ENCODE measurements around the gene TSPAN3.

TSPAN3 gene

DNA sequence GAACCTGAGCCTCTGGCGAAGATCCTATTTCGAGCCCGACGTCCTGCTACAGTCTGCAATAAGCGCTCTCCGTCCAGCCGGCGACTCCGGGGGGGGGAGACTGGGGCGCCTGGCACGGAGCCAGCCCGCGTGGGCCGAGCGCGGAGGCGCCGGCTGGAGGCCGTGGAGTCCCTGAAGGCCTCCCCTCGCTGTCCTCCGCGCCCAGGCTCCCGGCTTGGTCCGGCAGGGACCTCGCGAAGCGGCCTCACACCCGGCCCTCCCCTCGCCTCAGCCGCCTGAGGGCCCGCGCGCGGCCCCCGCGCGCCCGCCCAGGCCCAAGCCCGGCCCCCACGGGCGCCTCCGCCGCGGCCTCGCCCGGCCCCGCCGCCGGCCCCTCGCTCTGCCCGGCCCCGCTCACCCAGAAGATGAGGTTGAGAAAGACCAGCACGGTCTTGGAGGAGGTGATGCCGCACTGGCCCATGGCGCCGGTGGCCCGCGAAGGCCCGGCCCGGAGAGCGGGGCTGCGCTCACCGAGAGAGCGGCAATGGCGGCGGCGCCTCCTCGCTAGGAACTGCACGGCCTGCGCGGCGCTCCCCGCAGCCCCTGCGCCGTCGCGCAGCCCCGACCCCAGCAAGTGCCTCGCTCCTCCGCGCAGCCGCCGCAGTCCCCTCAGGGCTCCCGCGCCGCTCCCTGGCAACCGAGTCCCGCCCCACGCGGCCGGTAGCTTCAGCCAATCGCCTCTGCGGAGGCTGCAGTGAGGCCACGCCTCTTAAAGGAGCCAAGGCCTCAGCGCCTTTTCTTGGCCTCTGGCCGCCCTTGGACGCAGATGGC is at the start of gene TSPAN3:
Gene TSPAN3 (minus strand): TSS at position 615 of the 810 bp plus-strand sequence. CDS start 155 bp downstream, at position 460.
- in situ Hi-C loops (cut with HindIII; ENCODE audit: low sequenced_read_pairs), result no loop called here

DNA sequence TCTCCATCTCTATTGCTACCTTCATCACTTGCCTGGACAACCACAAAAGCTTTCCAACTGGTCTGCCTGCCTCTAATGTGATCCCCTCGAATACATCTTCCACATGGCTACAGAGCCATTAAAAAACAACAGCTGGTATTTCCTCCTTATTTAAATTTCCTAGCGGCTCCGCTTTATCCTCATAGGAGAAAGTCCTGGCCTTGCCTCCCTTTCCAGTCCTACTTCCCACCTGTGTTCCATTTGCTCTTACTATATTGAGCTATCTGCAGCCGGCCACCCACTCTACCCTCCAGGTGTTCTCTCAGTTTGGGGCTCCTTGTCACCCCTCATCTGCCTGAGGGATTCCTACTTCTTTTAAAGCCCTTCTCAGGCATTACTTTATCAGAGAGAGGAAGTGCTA is 49.7 kb upstream of the TSPAN3 start:
- in situ Hi-C loops (cut with HindIII; ENCODE audit: low sequenced_read_pairs), result loop anchor here (25.0 kb wide), 1 partner anchor 417 kb away; no protein-coding TSS in a partner anchor

DNA sequence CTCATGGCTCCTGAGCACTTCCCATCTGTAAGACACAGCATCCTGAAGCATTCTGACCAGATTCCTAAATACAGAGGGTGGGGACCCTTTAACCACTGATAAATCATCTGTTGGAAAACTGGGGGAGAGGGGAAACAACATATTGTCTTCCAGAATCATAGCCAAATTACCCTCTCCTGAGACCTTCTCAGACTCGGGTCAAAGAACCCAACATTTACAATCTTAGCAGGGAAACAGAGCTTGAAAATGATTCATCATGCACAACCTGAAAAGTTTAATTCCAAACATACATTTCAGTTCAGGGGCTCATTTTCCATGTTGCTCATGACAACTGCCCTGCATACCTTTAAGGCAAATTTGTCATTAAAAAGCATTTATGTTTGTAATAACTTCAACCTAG is 48.5 kb upstream of the TSPAN3 start:
- in situ Hi-C loops (cut with HindIII; ENCODE audit: low sequenced_read_pairs), result loop anchor here (25.0 kb wide), 1 partner anchor 418 kb away; no protein-coding TSS in a partner anchor

DNA sequence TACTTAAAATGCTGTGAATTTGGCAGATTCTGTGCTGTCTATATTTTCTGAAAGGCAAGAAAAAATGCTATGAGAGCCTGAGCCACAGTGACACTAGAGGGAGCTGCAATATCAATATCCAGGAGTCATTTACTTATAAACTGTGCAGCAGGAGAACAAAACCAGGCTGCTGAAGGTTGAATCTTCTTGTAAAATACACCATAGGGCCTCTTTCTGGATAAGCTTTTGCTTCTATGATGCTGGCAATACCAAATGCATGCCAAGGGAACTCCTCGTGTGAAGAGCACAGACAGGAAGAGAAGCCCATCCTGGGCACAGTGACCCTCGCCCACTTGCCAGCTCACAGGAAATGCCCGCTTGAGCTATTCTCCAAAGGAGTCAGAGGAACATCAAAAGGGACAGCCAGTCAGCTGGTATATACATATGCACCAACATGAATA is 48.0 kb upstream of the TSPAN3 start:
- in situ Hi-C loops (cut with HindIII; ENCODE audit: low sequenced_read_pairs), result loop anchor here (25.0 kb wide), 1 partner anchor 418 kb away; no protein-coding TSS in a partner anchor

DNA sequence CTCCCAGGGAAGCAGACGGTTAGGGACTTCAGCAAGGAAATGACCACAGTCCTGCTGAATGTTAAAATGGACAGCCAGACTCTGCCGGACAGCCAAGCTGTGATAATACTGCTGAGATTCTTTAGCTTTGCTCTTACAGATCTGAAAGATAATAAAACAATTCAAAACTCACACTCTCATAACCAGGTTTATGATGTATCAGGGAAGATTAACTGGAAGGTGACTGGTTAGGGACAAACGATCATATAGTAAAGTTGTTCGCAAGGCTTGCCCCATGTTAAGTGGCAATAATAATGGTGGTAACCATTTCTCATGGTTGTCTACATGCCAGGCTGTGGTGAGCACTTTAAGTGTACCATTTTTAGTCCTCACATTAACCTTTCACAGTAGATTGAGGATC is 44.3 kb upstream of the TSPAN3 start:
- in situ Hi-C loops (cut with HindIII; ENCODE audit: low sequenced_read_pairs), result loop anchor here (25.0 kb wide), 1 partner anchor 422 kb away; no protein-coding TSS in a partner anchor

DNA sequence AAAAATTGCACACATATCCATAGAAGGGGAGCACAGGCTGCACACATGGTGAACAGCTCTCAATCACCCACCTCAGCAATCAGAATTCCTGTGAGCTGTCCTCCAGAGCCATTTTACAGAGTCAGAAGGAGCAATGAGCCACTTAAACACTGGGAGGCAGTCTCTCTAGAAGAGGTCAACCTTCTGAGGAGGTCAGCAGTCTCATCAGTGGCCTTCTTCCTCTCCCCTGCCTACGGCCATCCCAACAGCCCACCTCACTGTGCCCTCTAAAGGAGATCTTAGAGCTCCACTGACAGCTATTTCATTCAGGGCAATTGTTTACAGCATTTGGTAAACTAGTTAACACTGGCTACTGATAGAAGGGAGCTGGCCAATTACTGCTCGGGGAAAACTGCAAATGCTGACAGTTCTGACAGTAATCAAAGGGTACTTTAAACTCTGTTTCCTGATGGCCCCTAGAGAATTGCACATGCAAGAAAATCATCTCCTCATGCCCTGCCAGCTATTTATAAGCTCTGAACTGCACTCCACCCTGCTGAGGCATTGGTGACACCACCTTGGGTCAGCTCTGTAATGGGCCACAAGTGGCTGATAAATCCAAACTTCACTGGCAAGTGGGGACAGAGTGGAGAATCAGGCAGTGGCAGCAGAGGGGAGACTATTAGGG is 42.1 kb upstream of the TSPAN3 start:
- in situ Hi-C loops (cut with HindIII; ENCODE audit: low sequenced_read_pairs), result loop anchor here (25.0 kb wide), 1 partner anchor 424 kb away; no protein-coding TSS in a partner anchor

DNA sequence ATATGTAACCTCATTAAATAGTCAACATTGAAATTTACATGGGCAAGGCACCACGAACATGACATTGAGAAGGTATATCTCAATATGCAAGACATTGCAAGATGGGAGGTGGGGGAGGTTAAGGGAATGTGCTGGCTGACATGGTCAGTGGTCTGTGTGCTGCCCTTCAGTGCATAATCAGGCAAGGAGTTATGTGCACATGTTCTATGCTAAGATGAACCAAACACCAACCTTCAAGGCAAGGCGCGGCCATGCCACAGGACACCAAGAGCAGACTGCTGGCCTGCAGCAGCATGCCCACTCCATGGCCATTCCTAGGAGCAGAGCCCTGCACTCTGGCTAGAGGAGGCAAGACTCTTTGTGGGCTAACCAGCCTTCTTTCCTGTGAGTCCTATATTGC is 40.9 kb upstream of the TSPAN3 start:
- in situ Hi-C loops (cut with HindIII; ENCODE audit: low sequenced_read_pairs), result loop anchor here (25.0 kb wide), 1 partner anchor 426 kb away; no protein-coding TSS in a partner anchor

DNA sequence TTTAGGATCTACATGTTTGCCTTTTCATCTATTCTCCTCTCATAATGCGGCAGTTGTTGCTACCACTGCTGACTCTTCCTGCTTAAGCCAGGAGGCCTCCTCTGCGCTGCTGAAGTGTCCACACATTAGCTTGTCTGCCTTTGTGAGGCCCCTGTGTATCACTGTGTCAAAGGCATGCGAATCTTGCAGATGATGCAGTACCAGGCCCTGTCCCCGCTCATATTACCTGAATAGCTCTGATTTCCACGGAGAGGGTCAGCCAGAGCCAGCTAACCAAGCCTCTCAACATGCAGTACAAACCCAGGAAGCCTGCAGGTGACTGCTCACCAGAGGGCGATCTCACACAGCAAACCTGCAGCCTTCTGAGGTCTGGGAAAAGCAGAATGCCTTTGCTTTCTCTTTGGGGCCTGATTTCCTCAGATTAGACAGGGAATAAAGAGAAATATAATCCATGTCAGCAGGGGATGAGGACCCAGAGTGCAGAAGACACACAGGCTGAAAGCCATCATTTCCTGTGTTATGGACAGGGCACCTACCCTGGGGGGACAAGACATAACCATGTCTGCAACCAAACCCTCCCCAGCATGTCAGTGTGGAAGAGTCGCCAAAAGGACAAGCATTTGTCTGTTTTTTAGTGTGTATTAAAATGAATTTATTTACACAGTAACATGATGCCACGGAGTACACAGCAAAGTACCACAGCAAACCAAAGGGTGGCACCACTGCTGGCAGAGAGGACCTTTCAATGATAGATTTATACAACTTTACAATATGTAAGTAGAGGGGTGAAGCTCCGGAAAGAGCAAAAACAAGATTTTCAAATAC is 36.8 kb upstream of the TSPAN3 start:
- in situ Hi-C loops (cut with HindIII; ENCODE audit: low sequenced_read_pairs), result loop anchor here (25.0 kb wide), 1 partner anchor 430 kb away; no protein-coding TSS in a partner anchor

DNA sequence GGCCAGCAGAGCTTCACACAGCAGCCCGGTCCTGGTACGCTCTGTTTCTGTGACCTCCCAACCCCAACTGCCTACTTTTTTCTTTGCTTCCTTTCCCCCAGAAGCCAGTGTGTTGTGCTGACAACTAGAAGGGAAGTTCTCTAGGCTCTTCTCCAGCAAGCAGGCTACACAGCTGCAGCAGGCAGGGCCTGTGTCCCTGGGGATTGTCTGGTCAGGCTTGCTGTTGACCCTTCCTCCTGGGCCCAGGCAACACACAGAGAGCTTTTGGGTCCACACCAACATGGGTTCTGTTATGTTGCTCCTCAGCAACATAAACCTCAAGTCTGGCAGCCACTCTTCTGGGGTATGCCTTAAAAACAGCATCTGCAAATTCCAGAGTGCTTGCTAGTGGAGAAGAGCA is 36.2 kb upstream of the TSPAN3 start:
- in situ Hi-C loops (cut with HindIII; ENCODE audit: low sequenced_read_pairs), result loop anchor here (25.0 kb wide), 1 partner anchor 430 kb away; no protein-coding TSS in a partner anchor

DNA sequence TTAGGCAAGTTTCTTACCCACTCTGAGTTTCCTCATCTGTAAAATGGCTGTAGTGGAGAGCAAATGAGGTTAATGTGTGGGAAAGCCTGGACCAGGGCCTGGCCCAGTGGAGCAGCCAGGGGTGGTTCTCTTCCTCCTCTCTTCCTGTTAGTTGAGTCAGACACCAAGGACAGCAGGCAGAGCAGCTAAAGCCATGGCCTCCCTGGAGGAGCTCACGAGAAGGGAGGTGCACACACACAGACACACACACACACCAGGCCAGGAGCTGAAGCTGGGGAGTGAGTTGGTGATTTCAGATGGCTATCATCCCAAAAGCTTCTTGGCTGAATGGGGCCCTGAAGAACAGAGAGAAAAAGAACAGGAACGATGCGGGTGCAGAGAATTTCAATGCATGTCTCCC is 33.2 kb upstream of the TSPAN3 start:
- in situ Hi-C loops (cut with HindIII; ENCODE audit: low sequenced_read_pairs), result loop anchor here (25.0 kb wide), 1 partner anchor 433 kb away; no protein-coding TSS in a partner anchor

DNA sequence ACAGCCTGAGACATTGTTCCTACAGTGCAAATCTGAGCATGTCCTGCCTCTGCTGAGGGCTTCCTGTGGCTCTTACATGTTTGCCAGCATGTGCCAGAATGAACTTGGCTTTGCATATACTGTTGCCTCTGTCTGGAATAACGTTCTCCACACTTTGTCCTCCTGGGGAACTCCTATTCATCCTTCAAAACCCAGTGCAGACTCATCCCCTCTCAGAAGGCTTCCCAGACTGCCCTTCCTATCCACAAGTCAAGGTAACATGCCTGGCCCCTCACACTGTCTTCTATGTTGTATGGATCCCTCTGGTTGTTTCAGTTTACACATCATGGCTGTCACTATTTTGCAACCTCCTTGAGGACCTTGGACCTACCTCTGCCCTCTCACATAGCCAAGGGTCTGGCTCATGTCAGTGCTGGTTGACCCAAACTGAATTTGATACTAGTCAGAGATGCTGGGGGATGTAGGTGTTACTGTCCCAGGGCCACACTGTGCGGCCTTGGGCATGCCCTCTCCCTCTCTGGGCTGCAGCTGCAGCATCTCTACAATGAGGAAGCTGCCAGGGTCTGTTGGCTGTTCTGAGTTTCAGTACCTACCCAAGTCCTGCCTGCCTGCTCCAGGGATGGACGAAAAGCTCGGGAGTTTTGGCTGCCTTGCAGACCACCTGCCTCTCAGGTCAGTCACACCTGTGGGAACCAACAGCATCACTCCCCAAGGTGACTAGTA is 29.0 kb upstream of the TSPAN3 start:
- in situ Hi-C loops (cut with HindIII; ENCODE audit: low sequenced_read_pairs), result loop anchor here (25.0 kb wide), 1 partner anchor 437 kb away; no protein-coding TSS in a partner anchor

DNA sequence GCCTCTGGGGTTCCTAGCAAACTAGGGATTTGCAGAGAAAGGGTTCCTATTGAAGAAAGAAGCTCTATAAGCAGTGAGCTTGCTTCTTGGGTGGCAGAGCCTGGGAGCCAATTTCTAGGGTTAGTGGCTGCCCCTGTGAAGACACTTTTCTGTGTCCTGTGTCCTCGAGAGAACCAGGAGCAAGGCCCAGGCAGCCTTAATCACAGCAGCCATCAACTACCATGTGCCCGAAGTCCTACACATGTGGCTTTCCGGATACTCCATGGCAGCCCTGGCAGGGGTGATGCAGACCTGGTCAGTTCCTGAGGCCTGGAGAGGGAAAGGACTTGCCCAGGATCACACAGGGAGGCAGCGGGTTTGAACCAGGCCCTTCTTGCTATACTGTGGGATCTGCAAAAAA is 27.7 kb upstream of the TSPAN3 start:
- in situ Hi-C loops (cut with HindIII; ENCODE audit: low sequenced_read_pairs), result no loop called here

DNA sequence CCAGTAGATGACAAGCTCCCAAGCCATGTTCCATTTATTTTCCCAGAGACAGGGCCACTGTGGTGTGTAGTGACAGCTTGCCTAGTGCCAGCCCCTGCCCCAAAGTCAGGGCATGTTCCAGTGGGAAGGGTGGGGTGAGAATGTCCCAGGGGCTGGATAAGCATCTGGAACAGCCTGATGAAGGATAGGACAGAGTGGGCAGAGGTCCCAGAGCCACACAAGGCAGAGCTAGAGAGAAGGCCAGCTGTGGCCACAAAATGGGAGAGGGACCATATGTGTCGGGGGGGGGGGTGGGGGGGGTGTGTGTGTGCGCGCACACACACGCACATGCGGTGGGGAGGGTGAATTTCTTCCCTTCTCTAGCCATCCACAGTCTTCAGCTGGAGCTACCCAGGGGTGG is 27.0 kb upstream of the TSPAN3 start:
- in situ Hi-C loops (cut with HindIII; ENCODE audit: low sequenced_read_pairs), result no loop called here

DNA sequence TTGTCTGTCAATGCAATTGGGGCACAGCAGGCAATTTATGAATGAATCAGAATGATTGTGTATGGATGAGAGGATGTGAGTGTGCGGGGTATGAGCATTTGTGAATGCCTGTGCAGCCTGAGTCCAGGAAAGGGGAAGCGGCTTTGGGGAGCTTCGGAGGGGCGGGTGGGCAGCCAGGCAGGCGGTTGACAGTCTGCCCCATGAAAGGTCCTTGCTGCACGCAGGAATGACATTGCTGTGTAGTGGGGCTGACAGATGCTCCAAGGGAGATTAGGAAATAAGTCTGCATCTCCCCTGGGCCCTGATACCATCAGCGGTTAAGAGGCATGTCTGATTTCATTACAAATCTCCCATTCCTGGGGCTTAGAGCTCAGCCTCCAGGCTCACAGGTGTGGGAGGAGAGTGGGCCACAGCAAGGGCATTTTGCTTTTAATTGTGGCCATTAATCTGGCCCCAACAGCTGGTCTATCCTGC is 26.4 kb upstream of the TSPAN3 start:
- in situ Hi-C loops (cut with HindIII; ENCODE audit: low sequenced_read_pairs), result no loop called here

DNA sequence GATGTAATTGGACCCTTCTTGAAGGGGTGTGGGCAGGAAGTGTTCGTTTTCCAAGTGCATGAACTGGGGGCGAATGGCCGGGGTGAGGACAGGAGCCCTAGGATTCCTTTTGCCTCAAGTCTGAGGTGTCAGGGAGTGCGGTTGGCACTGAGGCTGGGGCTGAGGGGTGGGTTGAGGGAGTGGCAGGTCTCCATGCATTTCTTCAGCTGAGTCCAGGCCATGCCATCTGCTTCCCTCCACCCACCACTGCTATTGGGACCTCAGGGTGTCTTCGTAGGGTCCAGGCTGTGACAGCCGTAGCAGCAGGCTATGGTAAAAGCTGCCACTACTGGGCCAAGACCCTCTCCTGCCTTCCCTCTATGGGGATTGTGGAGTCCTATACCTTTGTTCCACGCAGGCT is 25.6 kb upstream of the TSPAN3 start:
- in situ Hi-C loops (cut with HindIII; ENCODE audit: low sequenced_read_pairs), result no loop called here

DNA sequence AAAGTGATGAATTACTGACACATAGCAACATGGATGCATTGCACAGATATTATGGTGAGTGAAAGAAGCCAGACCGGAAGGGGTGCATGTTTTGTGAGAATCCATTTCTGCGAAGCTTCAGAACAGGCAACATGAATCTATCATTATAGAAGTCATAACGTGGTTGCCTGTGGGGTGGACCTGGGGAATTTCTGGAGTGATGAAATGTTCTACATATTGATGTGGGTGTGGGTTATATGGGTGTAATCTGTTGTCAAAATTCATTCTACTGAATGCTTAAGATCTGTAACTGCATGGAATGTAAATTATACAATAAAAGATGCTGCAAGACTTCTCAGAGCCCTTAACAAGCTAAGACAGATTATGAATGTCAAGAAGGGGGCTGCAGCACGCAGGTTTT is 25.2 kb upstream of the TSPAN3 start:
- in situ Hi-C loops (cut with HindIII; ENCODE audit: low sequenced_read_pairs), result no loop called here

DNA sequence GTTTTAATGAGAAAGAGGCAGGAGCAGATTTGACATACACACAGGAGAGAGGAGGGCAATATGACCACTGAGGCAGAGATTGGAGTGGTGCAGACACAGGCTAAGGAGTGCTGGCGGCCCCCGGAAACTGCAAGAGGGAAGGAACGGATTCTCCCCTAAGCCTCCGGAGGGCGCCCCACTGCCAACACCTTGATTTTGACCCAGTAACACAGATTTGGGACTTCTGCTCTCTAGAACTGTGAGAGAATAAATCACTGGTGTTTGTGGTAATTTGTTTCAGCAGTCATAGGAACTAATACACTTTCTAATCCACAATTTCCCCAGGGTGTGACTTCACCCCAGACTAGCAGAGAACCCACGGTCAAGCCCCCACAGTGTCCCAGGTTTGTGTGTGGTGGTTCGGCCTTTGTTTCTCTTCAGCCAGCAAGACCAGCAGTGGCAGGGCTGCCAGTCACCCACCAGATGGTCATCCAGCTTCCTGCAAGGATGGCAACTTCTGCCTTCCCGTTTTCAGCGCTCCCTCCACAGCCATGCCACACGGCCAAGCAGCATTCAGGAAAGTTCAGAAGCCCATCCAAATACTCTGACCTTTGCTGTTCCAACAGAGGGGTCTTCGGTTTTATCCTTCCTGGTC is 23.6 kb upstream of the TSPAN3 start:
- in situ Hi-C loops (cut with HindIII; ENCODE audit: low sequenced_read_pairs), result no loop called here

DNA sequence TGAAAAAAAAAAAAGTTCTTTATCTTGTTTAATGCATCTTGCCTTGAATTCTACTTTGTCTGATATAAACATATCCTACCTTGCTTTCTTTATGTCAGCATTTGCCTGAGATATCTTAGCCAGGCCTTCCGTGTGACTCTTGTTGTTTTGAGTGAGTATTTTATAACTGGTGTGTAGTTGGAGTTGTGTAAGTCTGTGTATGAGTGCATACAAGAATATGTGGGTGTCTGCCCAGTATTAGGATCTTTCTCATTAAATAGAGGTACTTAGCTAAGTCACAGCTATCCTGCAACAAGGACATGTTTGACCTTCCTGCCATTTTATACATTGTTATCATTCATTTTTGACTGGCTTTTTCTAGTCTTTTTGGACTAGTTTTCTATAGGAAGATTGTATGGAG is 22.5 kb upstream of the TSPAN3 start:
- in situ Hi-C loops (cut with HindIII; ENCODE audit: low sequenced_read_pairs), result no loop called here

DNA sequence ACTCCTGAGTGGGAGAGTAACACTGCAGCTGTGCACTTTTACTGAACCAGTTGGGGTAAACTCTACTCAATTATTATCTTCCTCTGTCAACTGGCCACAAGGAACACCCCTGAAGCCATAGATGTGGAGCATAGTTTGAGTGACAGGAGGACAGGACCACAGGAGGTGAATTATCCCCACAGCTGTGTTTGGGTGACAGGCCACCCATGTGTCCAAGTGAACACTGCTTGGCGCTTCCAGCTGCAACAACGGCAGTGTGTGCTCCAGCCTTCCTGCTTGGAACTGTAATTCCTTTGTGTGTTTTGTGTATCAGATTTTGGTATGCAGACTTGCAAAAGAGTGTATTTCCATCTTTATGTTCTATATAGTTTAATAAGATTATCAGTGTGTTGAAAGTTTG is 20.2 kb upstream of the TSPAN3 start:
- in situ Hi-C loops (cut with HindIII; ENCODE audit: low sequenced_read_pairs), result no loop called here
